GM18519 (cell line): Measurements from ENCODE around the gene LMAN2L.

Experiments used
- ATAC-seq: cut with Tn5 transposase; IDR thresholded peaks from one replicate; pipeline ENCODE4 v1.9.1; 2021; ENCODE audit warnings: mild to moderate bottlenecking, moderate library complexity; ENCODE audit not compliant: unreplicated experiment, low FRiP score

LMAN2L gene

DNA sequence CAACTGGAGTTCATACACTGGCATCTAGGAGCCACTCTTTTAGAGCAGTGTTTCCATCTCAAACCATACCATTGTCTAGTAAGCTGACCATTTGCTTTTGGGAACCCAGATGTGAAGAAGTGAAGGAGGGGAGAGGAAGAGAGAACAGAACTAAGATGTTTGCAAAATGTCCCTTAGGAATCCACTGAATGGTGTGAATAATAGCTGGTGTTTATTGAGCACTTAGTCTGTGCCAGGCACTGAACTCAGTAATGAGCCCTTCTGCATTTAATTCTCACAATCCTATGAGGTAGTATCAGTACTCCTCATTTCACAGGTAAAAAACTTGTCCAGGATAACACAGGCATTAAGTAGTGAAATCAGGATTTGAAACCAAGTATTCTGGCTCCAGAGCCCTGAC lies 23.5 kb downstream of the LMAN2L start:
- ATAC-seq, result no peak

- ATAC-seq, result no peak
Observed at GRCh38 chr2:96715658-96716057, 24.2 kb downstream of the LMAN2L start.

DNA sequence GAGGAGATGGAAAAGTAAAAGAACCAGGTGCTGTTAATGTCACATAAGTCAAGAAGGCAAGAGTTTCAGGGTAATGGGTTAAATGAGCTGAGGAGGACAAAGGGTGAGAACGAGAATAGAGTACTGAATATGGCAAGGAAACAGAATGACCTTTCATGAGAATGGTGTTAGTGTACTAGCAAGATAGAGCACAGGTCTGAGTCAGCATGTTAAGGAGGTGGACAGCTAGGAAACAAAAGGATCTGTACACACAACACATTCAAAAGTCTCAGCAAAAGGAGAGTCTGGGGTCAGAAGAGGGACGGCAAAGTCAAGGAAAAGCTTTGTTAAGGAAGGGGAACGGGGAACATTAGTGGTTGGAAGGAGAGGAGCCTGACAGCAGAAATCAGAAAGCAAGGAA lies 28.9 kb downstream of the LMAN2L start:
- ATAC-seq, result no peak

DNA sequence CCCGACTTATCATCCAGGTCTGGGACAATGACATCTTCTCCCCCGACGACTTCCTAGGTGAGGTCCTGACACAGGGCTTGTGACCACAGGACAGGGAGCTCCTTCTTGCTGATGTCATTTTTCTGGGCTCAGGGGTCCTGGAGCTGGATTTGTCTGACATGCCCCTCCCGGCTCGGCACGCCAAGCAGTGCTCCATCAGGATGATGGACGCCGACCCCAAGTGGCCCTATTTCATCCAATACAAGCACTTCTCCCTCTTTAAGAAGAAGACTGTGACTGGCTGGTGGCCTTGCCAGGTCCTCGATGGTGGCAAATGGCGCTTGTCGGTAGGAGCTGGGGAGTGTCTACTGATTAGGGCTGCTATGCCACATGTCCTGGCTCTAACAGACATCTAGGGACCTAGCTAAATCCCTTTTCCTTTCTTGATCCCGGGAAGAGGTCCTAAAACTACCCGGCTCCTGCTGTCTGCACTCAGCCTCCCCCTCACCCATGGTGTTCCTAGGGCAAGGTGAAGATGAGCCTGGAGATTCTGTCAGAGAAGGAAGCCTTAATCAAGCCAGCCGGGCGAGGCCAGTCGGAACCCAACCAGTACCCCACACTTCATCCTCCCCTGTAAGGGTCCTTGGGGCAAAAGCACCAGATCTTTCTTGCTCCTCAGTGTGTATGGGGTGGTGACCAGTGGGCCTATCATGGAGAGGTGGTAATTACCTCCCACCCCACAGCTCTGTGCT lies 36.7 kb downstream of the LMAN2L start:
- no peak for ATAC-seq

DNA sequence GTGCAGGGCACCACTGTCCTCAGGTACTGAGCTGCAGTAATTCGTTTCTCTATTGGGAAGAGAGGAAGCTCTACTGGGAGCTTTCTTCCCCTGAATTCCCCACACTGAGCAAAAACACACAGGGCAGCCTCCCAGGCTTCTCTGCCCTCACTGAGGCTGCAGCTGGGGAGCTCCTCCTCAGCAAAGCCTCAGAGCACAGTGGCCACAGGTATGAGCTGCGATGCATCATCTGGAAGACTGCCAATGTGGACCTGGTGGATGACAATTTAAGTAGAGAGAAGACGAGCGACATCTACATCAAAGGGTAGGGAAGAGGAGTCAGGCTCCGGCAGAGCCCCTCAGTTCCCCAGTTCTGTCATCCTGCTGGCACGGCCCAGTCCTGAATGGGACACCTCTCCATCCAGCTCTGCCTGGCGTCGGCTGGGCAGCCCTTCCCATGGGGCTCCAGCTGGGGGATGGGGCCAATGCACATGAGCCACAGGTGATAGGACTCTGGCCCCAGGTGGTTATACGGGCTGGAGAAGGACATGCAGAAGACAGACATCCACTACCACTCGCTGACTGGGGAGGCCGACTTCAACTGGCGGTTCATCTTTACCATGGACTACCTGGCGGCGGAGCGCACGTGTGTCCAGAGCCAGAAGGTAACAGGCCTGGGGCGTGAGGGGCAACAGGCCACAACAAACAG lies 37.6 kb downstream of the LMAN2L start:
- no peak for ATAC-seq

DNA sequence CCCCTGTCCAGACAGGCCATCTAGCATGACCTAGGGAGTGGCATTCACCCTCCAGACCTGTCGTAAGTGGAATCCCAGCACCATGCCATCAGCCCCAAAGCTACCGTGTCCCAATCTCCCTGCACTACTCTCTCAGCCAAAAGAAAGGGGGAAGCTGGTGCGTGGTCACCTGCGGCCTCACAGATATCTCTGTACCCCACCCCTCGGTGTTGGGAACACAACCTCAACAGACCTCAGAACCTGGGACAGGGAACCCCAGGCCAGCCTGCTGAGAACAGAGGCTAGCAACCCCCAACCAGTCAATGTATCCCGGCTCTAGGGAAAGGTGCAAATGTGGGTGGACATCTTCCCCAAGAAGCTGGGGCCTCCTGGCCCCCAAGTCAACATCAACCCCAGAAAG lies 38.2 kb downstream of the LMAN2L start:
- ATAC-seq, result no peak

DNA sequence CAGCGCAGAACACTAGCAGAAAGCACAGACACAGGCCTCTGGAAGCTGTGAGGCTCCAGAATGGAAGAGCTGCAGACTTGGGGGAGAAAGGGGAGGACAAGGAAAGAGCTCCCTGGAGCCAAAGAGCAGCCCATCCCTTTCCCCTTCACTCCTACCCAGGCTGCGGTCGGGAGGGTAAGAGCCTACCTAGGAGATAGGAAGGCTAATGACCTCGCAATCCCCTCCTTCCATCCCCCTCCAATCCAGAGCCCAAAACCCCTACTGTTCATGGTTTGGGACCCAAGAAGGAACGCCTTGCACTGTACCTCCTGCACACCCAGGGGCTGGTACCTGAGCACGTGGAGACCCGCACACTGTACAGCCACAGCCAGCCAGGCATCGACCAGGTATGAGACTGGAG lies 39.8 kb downstream of the LMAN2L start:
- no peak for ATAC-seq

DNA sequence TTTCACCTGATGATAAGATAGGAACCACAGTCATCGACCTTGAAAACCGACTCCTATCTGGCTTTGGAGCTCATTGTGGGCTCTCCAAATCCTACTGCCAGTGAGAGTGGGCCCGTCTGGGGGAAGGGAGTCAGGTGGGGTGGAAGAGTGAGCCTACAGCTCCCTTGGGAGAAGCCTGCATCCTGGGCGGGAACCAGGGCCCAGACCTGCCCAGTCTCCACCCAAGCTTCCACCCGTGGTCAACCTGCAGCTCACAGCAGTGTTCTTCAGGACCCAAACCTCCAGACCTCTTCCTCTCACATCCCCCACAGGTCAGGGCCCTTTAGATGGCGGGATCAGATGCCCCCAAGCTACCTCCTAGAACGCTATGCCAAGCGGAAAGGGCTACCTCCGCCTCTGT lies 40.2 kb downstream of the LMAN2L start:
- ATAC-seq, result no peak

GRCh38 chr2:96699021-96699420 lies 40.8 kb downstream of the LMAN2L start:
- no peak for ATAC-seq

DNA sequence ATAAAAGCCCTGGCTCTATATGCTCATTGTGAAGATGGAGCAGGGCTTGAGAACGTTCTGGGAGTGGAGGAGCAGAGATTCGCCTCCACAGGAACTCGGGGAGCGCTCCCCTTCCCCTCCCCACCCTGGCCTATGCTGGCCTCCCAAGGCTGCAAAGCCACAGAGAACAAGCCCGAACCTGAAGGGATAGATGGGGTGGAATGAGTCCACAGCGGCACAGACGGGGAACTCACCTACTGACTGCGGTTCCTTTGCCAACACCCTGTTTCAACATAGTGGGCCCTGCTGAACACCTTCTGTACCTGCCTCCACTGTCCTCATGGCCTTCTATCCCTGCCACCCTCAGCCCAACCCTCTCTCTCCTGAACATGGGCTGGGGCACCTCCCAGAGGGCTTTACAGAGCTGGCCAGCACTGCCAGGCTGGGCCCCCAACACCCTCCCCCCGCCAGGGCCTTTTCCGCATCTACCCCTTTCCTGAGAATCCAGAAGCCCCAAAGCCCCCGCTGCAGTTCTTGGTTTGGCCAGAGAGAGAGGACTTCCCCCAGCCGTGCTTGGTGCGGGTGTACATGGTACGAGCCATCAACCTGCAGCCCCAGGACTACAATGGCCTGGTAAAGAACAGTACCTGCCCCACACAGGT lies 41.5 kb downstream of the LMAN2L start:
- ATAC-seq, result no peak

DNA sequence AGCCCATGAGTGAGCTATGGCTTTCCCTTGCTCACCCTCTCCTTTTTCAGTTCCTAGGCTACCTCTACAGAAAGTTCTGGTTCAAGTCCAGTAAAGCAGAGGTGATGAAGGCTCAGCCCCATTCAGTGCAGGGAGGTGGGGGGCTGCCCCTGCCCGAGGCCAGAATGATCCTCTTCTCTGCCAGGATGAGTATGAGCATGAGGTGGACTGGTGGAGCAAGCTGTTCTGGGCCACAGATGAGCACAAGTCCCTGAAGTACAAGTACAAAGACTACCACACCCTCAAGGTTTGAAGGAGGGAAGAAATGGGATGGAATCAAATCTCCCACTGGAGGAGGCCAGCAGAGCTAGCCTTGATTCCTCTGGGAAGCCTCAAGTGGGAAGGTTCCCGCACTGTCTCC lies 42.4 kb downstream of the LMAN2L start:
- no peak for ATAC-seq

DNA sequence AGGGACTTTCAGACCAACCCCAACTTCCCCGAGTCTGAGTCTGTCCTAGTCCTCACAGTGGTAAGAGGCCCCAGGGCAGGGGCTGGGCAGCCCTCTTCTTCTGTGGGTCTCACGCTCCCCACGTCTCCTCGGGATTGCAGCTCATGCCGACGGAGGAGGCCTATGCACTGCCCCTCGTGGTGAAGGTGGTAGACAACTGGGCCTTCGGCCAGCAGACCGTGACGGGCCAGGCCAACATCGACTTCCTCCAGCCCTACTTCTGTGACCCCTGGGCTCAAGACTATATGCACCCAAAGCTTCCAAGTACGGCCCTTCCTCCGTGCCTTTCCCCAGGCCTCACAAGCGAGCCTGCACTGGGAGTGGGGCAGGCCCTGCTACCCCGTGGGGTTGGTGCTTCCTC lies 44.3 kb downstream of the LMAN2L start:
- no peak for ATAC-seq

- no peak for ATAC-seq
Observed at GRCh38 chr2:96694816-96695455, 44.9 kb downstream of the LMAN2L start.

DNA sequence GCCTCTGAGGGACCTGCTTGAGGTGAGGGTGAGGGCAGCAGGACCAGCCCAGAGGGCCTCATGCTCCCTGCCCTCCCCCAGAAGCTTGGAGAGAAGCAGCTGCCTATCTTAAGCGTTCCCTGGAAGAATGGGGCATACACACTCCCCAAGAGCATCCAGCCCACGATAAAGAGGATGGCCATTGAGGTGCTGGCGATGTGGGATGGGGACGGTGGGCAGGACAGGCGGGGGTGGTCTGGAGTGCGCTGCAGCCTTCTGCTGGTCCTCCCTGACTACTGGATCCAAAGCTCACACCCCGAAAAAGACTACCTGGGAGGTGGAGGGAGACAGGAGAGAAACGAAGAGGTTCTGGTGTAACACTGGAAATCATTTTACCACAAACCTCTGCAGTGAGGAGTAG lies 45.6 kb downstream of the LMAN2L start:
- ATAC-seq, result no peak

DNA sequence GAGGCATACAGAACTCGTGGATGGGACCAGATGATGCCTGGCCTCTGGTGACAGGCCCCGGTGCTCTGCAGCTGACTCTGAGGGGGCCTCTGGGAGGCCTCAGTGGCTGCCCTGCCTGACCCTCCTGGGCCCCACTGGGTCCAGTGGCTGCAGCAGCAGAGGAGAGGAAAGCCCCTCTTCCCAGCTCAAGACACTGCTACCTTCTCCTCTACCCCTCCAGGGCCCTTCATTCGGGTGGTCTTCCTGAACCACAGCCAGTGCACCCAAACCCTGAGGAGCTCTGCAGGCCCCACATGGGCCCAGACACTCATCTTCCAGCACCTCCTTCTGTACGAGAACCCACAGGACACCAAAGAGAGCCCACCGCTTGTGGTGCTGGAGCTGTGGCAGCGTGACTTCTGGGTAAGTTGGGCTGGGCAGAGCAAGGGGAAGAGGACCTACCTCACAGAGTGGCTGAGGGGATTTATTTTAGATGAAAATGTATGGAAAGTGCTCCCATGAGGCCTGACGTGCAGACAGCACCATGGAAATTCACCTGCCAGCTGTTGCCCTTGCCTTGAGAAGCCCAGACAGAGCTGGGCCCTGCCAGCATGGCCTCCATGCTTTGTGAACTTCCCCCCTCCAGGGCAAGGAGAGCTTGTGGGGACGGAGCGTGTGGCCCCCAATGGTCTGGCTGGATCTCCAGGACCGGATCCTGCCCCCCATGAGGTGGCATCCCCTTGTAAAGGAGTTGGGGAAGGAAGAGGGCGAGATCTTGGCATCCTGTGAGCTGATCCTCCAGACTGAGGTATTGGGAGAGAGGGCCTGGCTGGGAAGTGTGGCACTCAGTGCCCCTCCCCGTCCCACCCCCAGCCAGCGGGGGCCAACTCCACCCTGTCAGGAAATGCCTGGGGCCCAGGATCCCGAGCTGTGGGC lies 46.3 kb downstream of the LMAN2L start:
- ATAC-seq, result no peak

DNA sequence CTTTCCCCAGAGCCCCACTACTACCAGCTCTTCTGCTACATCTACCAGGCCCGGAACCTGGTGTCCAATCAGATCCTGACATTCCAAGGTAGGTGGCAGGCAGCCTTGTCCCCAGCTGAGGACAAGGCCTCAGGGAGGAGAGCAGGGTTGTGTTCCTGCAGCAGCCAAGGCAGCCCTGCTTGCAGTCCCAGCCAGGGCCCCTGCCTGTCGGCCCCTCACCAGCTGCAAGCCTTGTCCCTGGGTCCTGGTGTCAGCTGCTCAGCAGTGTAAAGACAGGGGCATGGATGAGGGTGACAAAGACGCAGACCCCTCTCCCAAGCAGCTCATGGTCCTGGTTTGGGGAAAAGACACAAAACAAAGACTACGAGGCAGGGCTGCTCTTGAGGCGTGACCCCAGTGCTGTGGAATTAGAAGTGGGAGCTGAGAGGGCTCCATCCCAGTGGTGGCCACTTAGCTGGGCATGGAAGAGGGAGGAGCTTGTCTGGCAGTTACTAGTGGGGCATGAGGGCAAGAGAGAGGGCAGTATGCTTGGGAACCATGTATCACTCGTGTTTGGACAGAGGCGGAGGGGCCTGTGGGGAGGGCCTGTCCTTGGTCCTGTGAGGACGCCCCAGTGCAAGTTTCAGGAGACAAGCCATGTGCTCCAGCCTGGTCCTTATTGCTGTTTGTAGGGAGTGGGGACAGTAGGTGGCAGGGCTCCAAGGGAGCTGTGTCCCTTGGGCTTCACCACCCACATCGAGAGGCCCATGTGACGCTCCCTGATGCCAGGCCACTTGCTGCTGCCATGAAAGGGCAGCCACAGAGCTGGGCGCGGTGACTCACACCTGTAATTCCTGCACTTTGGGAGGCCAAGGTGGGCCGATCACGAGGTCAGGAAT lies 47.5 kb downstream of the LMAN2L start:
- ATAC-seq, result no peak

- no peak for ATAC-seq
Observed at GRCh38 chr2:96691022-96691612, 48.7 kb downstream of the LMAN2L start.

DNA sequence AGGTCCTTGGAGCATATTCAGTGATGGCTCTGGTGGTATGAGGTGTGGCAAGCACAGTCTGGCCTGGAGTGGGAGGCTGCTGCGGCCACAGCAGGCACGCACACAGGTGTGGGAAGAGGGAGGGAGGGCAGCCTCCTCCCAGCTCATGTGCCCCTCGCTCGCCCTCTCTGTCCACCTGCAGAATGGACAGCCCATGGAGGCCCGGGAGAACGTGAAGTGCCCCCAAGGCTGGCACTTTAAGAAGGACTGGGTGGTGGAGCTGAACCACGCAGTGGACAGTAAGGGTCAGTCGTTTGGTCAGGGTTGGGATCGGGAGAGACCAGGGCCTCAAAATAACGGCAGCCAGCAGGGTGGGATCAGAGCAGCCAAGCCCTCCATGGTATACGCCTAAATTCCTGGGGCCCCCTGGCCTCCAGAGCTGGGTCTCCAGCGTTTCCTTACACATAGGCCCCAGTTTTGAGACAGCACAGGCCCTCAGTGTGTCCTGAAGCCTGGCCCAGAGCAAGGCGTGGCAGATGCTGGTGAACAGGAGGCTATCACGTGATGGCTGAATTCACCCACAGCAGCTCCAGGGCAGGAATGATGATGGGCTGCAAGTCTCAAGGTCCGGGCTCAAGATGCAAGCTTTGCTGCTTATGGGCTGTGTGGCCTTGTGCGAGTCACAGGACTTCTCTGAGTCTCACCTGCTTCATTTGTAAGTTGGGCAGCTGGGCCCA lies 49.4 kb downstream of the LMAN2L start:
- no peak for ATAC-seq
